Suprapubic skin (tissue), 4 donors: ENCODE measurements around the gene KCNK13.

ENCODE experiments used
- CTCF ChIP-seq, 2 donors: fragments of 200-600 bp in 1 of 2; fragments of 450-650 bp in 1 of 2; sonication (generic) in 1 of 2; IDR thresholded peaks; one replicate each; pipeline ENCODE4 v1.5.1; 2016 to 2019; ENCODE audit warnings: antibody characterized with exemption in 2 of 2, mild to moderate bottlenecking in 1 of 2, moderate library complexity in 1 of 2
- EP300 ChIP-seq: sonication (generic); formaldehyde crosslinking; IDR thresholded peaks from one replicate; pipeline ENCODE4 v1.6.1; 2017; ENCODE audit warnings: antibody characterized with exemption
- POLR2AphosphoS5 ChIP-seq, 3 donors: sonication (generic); formaldehyde crosslinking; IDR thresholded peaks; one replicate each; pipeline ENCODE4 v1.6.1; 2017; ENCODE audit warnings: antibody characterized with exemption in 3 of 3

- TF ChIP-seq EP300 (no peak), CTCF (IDR thresholded peaks at IDR 0.05) (no peak), POLR2AphosphoS5 (IDR thresholded peaks at IDR 0.05) (no peak)
These were observed 33.3 kb downstream of the KCNK13 start for GRCh38 chr14:90095096-90095495.
